GM21390 (cell line): ENCODE measurements around the gene ANXA9.

Source experiments
- ATAC-seq: cut with Tn5 transposase; IDR thresholded peaks from one replicate; pipeline ENCODE4 v1.9.1; 2021; ENCODE audit not compliant: unreplicated experiment

The ANXA9 gene, protein sequence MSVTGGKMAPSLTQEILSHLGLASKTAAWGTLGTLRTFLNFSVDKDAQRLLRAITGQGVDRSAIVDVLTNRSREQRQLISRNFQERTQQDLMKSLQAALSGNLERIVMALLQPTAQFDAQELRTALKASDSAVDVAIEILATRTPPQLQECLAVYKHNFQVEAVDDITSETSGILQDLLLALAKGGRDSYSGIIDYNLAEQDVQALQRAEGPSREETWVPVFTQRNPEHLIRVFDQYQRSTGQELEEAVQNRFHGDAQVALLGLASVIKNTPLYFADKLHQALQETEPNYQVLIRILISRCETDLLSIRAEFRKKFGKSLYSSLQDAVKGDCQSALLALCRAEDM

DNA sequence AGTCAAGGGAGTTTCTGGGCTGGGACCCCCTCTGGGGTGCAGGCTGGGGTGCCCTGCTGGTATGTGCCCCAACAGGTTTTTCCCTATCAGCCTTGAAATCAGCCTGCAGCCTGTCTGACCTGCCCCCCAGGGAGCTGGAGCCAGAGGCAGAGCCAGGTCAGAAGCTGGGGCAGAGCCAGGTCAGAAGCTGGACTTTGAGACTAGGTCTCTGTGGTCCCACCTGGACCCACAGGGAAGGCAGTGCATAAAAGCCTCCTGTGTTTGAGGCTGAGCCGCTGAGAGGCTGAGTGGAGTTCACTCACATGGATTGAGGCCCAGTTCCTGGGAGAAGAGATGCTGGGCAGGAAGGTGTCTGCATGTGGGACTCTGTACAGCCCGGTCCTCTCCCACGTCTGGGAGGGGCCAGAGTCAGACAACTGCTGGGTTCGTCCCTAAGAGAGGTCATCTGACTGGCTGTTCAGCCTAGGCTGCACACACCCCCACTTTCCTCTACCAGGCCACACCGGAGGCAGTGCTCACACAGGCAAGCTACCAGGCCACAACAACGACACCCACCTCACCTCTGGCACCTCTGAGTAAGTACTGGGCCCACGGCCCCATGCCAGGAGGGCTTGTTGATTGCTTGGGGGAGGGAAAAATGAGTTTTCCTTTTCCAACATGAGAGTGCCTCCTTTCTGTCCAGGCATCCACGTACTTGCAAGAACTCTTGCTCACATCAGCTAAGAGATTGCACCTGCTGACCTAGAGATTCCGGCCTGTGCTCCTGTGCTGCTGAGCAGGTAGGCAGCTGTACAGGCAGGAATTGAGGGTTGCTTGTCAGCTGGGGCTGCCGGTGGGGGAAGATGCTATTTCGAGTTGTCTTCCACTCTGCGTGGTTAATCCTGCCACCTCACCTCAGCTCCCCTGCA is at the start of gene ANXA9:
TSS of gene ANXA9 (plus strand) at position 488 of the 908 bp plus-strand sequence. CDS start 814 bp downstream, outside the sequence.
- ATAC-seq: no peak

DNA sequence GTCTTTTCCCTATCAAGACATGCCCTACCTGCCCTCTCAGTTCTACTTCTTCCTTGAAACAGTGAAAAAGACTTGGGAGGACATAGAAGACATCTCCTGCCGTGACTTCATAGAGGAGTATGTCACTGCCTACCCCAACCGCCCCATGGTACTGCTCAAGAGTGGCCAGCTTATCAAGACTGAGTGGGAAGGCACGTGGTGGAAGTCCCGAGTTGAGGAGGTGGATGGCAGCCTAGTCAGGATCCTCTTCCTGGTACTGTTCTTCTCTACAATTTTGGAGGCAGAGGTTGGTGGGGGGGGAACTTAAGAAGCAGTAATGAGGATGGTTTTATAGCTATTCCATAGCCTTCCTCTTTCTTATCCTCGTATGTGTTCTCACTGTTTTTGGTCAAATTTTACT is 37.2 kb upstream of the ANXA9 start:
- ATAC-seq: no peak

- no peak for ATAC-seq
Measured at GRCh38 chr1:150954708-150955107, 27.4 kb upstream of the ANXA9 start.

GRCh38 chr1:150955280-150955679 is 26.8 kb upstream of the ANXA9 start:
- ATAC-seq: no peak

GRCh38 chr1:150957666-150958065 is 24.4 kb upstream of the ANXA9 start:
- ATAC-seq: no peak

DNA sequence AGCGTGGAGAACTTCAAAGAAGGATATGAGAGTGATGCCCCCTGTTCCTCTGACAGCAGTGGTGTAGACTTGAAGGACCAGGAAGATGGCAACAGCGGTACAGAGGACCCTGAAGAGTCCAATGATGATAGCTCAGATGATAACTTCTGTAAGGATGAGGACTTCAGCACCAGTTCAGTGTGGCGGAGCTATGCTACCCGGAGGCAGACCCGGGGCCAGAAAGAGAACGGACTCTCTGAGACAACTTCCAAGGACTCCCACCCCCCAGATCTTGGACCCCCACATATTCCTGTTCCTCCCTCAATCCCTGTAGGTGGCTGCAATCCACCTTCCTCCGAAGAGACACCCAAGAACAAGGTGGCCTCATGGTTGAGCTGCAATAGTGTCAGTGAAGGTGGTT is 21.4 kb upstream of the ANXA9 start:
- ATAC-seq: no peak

- no peak for ATAC-seq
Measured at GRCh38 chr1:150961756-150962155, 20.3 kb upstream of the ANXA9 start.

GRCh38 chr1:150963321-150964163 is 18.6 kb upstream of the ANXA9 start:
- no peak for ATAC-seq

GRCh38 chr1:150964164-150964489 is 18.0 kb upstream of the ANXA9 start:
- no peak for ATAC-seq

- no peak for ATAC-seq
Measured at GRCh38 chr1:150965605-150966004, 16.5 kb upstream of the ANXA9 start.

DNA sequence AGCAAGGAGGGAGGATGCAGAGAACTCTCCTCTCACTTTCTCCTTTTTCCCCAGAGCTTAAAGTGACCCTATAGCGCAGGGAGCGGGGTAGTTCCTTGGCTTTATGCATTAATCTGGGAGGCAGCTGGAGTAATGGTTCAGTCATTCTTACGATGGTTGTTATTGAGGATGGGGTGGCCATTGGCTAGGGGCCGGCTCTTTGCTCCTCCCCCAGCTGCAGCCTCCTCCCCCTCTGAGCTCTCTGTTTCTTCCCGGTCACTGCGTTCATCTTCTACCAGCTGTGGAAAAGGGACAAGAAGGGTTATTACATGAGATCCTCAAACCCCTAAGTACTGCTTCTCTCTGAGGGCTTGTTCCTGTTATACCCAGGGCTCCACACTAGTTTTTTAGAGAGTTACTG is 16.1 kb upstream of the ANXA9 start:
- ATAC-seq: no peak

GRCh38 chr1:150967936-150968335 is 14.2 kb upstream of the ANXA9 start:
- no peak for ATAC-seq

- ATAC-seq: no peak
Measured at GRCh38 chr1:150968491-150968890, 13.6 kb upstream of the ANXA9 start.

- ATAC-seq: no peak
Measured at GRCh38 chr1:150969626-150970025, 12.5 kb upstream of the ANXA9 start.

- no peak for ATAC-seq
Measured at GRCh38 chr1:150970808-150971582, 11.1 kb upstream of the ANXA9 start.

GRCh38 chr1:150971583-150972416 is 10.3 kb upstream of the ANXA9 start:
- no peak for ATAC-seq

- no peak for ATAC-seq
Measured at GRCh38 chr1:150972417-150972940, 9.6 kb upstream of the ANXA9 start.

GRCh38 chr1:150973258-150973835 is 8.7 kb upstream of the ANXA9 start:
- no peak for ATAC-seq
